Measurements from ENCODE around the gene ST3GAL4.

Gene ST3GAL4

DNA sequence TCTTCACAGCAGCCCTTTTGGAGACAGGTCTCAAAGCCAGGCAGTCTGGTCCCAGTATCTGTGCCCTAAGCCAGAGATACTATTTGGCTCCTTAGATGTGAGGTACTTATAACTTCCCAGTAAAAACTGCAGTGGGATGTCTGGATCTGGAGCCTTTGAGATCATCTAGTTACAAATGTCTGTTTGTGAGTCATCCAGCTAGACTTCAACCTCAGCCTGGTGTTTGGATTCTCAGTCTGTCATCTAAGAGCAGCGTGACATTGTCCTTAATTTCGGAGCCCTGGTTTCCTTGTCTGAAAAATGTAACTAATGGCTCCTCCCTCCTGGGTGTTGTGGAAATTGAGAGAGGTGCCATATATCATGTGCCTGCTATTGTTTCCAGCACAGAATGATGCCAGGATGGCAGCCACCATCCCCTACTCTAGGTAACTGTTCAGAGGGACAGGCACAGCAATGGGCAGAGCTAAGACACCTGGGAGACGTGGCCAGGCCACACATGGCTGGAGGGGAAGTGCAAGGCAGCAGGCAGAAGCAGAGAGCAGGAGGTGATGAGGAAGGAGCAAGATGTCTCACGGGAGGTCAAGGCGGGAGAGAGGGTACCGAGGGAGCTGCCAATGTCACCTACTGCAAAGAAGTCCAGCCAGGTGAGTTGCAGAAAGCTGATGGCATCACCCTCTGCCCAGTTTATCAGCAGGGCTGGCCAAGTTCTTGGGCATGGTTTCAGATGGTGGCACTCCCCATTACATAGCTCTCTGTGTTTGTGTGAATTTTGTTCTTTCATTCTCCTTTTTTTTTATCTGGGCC, 20.6 kb upstream of the ST3GAL4 start:
- Histone ChIP-seq H3K27ac (ENCODE audit: extremely low read depth, low read depth, low read length) (no peak overlapping the region), H3K36me3 (ENCODE audit: control insufficient read depth in 2 of 2, insufficient read depth in 1 of 2, low read length in 2 of 2) (no peaks in the 10 kb centered on the region), H3K9me3 (ENCODE audit: control insufficient read depth, insufficient read depth, low read depth, low read length) (no peaks in the 10 kb centered on the region), H3K4me3 (ENCODE audit: low read depth, low read length) (no peak overlapping the region), H3K4me1 (ENCODE audit: control insufficient read depth, insufficient read depth, low read length) (no peaks in the 10 kb centered on the region)
- POLR2A ChIA-PET = interaction anchor here (0.6 to 1.1 kb wide), 2 partner anchors 66 to 279 kb away, joined by 3 read pairs; partner anchors contain the start of genes FOXRED1 and SRPRA
- CTCF ChIA-PET = interaction anchor here (1.8 kb wide), 1 partner anchor 25 kb away, joined by 6 read pairs; no protein-coding TSS in a partner anchor
- TF ChIP-seq, protein P1, sequence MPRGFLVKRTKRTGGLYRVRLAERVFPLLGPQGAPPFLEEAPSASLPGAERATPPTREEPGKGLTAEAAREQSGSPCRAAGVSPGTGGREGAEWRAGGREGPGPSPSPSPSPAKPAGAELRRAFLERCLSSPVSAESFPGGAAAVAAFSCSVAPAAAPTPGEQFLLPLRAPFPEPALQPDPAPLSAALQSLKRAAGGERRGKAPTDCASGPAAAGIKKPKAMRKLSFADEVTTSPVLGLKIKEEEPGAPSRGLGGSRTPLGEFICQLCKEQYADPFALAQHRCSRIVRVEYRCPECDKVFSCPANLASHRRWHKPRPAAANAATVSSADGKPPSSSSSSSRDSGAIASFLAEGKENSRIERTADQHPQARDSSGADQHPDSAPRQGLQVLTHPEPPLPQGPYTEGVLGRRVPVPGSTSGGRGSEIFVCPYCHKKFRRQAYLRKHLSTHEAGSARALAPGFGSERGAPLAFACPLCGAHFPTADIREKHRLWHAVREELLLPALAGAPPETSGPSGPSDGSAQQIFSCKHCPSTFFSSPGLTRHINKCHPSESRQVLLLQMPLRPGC (tag by site-specific recombination; IDR thresholded peaks at IDR 0.05) = no peak
- TF ChIP-seq BCL11A (tag by site-specific recombination; IDR thresholded peaks at IDR 0.05; ENCODE audit: low read depth) = no peak

DNA sequence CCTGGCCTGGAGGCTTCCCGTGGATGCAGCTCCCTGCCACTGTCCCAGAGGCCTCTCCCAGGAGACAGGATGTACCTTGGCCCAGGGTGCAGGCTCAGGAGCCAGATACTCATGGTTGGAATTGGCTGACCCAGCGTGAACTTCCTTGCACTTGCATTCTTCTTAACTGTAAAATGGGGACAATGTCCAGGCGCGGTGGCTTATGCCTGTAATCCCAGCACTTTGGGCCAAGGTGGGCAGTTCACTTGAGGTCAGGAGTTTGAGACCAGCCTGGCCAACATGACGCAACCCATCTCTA, 20.1 kb upstream of the ST3GAL4 start:
- H3K36me3 ChIP-seq (ENCODE audit: control insufficient read depth in 2 of 2, insufficient read depth in 1 of 2, low read length in 2 of 2) = no peaks in the 10 kb centered on the region
- H3K4me1 ChIP-seq (ENCODE audit: control insufficient read depth, insufficient read depth, low read length) = no peaks in the 10 kb centered on the region
- TF ChIP-seq ZNF37A (tag by site-specific recombination; IDR thresholded peaks at IDR 0.05) = no peak
- no peak for TF ChIP-seq SP3 (tag by site-specific recombination; IDR thresholded peaks at IDR 0.05)
- no peak for TF ChIP-seq ZXDB (tag by site-specific recombination; IDR thresholded peaks at IDR 0.05)
- TF ChIP-seq, protein P2, sequence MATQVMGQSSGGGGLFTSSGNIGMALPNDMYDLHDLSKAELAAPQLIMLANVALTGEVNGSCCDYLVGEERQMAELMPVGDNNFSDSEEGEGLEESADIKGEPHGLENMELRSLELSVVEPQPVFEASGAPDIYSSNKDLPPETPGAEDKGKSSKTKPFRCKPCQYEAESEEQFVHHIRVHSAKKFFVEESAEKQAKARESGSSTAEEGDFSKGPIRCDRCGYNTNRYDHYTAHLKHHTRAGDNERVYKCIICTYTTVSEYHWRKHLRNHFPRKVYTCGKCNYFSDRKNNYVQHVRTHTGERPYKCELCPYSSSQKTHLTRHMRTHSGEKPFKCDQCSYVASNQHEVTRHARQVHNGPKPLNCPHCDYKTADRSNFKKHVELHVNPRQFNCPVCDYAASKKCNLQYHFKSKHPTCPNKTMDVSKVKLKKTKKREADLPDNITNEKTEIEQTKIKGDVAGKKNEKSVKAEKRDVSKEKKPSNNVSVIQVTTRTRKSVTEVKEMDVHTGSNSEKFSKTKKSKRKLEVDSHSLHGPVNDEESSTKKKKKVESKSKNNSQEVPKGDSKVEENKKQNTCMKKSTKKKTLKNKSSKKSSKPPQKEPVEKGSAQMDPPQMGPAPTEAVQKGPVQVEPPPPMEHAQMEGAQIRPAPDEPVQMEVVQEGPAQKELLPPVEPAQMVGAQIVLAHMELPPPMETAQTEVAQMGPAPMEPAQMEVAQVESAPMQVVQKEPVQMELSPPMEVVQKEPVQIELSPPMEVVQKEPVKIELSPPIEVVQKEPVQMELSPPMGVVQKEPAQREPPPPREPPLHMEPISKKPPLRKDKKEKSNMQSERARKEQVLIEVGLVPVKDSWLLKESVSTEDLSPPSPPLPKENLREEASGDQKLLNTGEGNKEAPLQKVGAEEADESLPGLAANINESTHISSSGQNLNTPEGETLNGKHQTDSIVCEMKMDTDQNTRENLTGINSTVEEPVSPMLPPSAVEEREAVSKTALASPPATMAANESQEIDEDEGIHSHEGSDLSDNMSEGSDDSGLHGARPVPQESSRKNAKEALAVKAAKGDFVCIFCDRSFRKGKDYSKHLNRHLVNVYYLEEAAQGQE (tag by site-specific recombination; IDR thresholded peaks at IDR 0.05) = no peak
- no peak for TF ChIP-seq ZNF202 (tag by site-specific recombination; IDR thresholded peaks at IDR 0.05; ENCODE audit: borderline replicate concordance)
- TF ChIP-seq ZNF138 (tag by site-specific recombination; IDR thresholded peaks at IDR 0.05; ENCODE audit: borderline replicate concordance) = no peak
- TF ChIP-seq ZNF426 (tag by site-specific recombination; IDR thresholded peaks at IDR 0.05) = no peak
- TF ChIP-seq ZBTB21 (tag by site-specific recombination; IDR thresholded peaks at IDR 0.05) = no peak
- TF ChIP-seq, protein P3, sequence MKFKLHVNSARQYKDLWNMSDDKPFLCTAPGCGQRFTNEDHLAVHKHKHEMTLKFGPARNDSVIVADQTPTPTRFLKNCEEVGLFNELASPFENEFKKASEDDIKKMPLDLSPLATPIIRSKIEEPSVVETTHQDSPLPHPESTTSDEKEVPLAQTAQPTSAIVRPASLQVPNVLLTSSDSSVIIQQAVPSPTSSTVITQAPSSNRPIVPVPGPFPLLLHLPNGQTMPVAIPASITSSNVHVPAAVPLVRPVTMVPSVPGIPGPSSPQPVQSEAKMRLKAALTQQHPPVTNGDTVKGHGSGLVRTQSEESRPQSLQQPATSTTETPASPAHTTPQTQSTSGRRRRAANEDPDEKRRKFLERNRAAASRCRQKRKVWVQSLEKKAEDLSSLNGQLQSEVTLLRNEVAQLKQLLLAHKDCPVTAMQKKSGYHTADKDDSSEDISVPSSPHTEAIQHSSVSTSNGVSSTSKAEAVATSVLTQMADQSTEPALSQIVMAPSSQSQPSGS (tag by site-specific recombination; IDR thresholded peaks at IDR 0.05; ENCODE audit: low read depth) = no peak
- TF ChIP-seq ZNF24 (tag by site-specific recombination; IDR thresholded peaks at IDR 0.05) = no peak
- no peak for TF ChIP-seq ZNF785 (tag by site-specific recombination; IDR thresholded peaks at IDR 0.05)
- TF ChIP-seq, protein P4, sequence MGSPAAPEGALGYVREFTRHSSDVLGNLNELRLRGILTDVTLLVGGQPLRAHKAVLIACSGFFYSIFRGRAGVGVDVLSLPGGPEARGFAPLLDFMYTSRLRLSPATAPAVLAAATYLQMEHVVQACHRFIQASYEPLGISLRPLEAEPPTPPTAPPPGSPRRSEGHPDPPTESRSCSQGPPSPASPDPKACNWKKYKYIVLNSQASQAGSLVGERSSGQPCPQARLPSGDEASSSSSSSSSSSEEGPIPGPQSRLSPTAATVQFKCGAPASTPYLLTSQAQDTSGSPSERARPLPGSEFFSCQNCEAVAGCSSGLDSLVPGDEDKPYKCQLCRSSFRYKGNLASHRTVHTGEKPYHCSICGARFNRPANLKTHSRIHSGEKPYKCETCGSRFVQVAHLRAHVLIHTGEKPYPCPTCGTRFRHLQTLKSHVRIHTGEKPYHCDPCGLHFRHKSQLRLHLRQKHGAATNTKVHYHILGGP (tag by site-specific recombination; IDR thresholded peaks at IDR 0.05) = no peak
- TF ChIP-seq, protein P5, sequence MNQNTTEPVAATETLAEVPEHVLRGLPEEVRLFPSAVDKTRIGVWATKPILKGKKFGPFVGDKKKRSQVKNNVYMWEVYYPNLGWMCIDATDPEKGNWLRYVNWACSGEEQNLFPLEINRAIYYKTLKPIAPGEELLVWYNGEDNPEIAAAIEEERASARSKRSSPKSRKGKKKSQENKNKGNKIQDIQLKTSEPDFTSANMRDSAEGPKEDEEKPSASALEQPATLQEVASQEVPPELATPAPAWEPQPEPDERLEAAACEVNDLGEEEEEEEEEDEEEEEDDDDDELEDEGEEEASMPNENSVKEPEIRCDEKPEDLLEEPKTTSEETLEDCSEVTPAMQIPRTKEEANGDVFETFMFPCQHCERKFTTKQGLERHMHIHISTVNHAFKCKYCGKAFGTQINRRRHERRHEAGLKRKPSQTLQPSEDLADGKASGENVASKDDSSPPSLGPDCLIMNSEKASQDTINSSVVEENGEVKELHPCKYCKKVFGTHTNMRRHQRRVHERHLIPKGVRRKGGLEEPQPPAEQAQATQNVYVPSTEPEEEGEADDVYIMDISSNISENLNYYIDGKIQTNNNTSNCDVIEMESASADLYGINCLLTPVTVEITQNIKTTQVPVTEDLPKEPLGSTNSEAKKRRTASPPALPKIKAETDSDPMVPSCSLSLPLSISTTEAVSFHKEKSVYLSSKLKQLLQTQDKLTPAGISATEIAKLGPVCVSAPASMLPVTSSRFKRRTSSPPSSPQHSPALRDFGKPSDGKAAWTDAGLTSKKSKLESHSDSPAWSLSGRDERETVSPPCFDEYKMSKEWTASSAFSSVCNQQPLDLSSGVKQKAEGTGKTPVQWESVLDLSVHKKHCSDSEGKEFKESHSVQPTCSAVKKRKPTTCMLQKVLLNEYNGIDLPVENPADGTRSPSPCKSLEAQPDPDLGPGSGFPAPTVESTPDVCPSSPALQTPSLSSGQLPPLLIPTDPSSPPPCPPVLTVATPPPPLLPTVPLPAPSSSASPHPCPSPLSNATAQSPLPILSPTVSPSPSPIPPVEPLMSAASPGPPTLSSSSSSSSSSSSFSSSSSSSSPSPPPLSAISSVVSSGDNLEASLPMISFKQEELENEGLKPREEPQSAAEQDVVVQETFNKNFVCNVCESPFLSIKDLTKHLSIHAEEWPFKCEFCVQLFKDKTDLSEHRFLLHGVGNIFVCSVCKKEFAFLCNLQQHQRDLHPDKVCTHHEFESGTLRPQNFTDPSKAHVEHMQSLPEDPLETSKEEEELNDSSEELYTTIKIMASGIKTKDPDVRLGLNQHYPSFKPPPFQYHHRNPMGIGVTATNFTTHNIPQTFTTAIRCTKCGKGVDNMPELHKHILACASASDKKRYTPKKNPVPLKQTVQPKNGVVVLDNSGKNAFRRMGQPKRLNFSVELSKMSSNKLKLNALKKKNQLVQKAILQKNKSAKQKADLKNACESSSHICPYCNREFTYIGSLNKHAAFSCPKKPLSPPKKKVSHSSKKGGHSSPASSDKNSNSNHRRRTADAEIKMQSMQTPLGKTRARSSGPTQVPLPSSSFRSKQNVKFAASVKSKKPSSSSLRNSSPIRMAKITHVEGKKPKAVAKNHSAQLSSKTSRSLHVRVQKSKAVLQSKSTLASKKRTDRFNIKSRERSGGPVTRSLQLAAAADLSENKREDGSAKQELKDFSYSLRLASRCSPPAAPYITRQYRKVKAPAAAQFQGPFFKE (tag by site-specific recombination; IDR thresholded peaks at IDR 0.05; ENCODE audit: borderline replicate concordance) = no peak
- no peak for TF ChIP-seq ZNF626 (tag by site-specific recombination; IDR thresholded peaks at IDR 0.05)
- no peak for TF ChIP-seq ZNF169 (tag by site-specific recombination; IDR thresholded peaks at IDR 0.05)
- no peak for TF ChIP-seq ZSCAN16 (tag by site-specific recombination; IDR thresholded peaks at IDR 0.05)
- no peak for TF ChIP-seq ZNF335 (tag by site-specific recombination; conservative IDR thresholded peaks at IDR 0.05)
- TF ChIP-seq KLF9 (tag by site-specific recombination; IDR thresholded peaks at IDR 0.05; ENCODE audit: low read depth) = no peak
- H3K4me3 ChIP-seq (ENCODE audit: low read depth, low read length) = no peak overlapping the region
- no peak overlapping the region for H3K27ac ChIP-seq (ENCODE audit: extremely low read depth, low read depth, low read length)
- POLR2A ChIA-PET = interaction anchor here (0.6 to 1.1 kb wide), 2 partner anchors 67 to 278 kb away, joined by 3 read pairs; partner anchors contain the start of genes FOXRED1 and SRPRA
- no peaks in the 10 kb centered on the region for H3K9me3 ChIP-seq (ENCODE audit: control insufficient read depth, insufficient read depth, low read depth, low read length)
- CTCF ChIA-PET = interaction anchor here (0.6 to 1.8 kb wide), 2 partner anchors 25 to 146 kb away, joined by 3 to 6 read pairs; no protein-coding TSS in a partner anchor
